ENCODE data around the gene FOXS1. TPM values are rescaled to one million over a fixed set of nuclear protein-coding genes. Genes with fewer than 3 reads are reported as not detected.
"Not testable (repeated sequence)": the region's sequence is repeated elsewhere in the genome, so short reads cannot be mapped to it uniquely, and the experiment has no call there.

Gene FOXS1
- total and polyA plus RNA-seq, 10 of the 15 experiments (the other 5 are each of a cell fraction or from before 2014, with no cell fraction given) = not detected

GRCh38 chr20:31814142-31814541 is 31.3 kb downstream of the FOXS1 start:
- H3K27ac ChIP-seq (ENCODE audit: control insufficient read depth, insufficient read depth); H3K4me3 ChIP-seq; H3K36me3 ChIP-seq (ENCODE audit: control insufficient read depth in 2 of 2, insufficient read depth in 2 of 2, low read length in 1 of 2); H3K4me2 ChIP-seq (ENCODE audit: control insufficient read depth, insufficient read depth); H3K79me2 ChIP-seq (ENCODE audit: control insufficient read depth, insufficient read depth, low read length); H3K4me1 ChIP-seq (ENCODE audit: control insufficient read depth, insufficient read depth, low read length); H2AFZ ChIP-seq (ENCODE audit: control insufficient read depth, low read depth, low read length); DNase-seq (ENCODE audit: low read depth, low spot score); H3K9me3 ChIP-seq (replicated peaks; ENCODE audit: control insufficient read depth, insufficient read depth, low read length); H3K27me3 ChIP-seq (replicated peaks in 1 of 2; ENCODE audit: control insufficient read depth in 2 of 2, insufficient read depth in 2 of 2, low read length in 1 of 2); FAIRE-seq; H4K20me1 ChIP-seq (ENCODE audit: control insufficient read depth, insufficient read depth); BruUV-seq (replicated peaks); in situ Hi-C loops (cut with MboI); intact Hi-C loops (cut with micrococcal nuclease; ENCODE audit: unreplicated experiment); POLR2A ChIA-PET; ATAC-seq; H3K9ac ChIP-seq (ENCODE audit: control insufficient read depth, insufficient read depth, low read length): not testable (repeated sequence)
- SMC1A ChIA-PET (ENCODE audit: uncharacterized antibody, unreplicated experiment) = interaction anchor here (1.1 kb wide), 1 partner anchor 181 kb away, joined by 3 read pairs; no protein-coding TSS in a partner anchor
- CTCF ChIA-PET = interaction anchor here (1.1 to 1.8 kb wide), 3 partner anchors 9 to 201 kb away, joined by 4 to 6 read pairs (median 5); no protein-coding TSS in a partner anchor
- WGBS (ENCODE audit: insufficient coverage, insufficient replicate concordance, low lambda C conversion rate, missing lambda C conversion rate) = 76% methylated on average over 7 of the region's 7 CpGs
- RAD21 ChIA-PET (ENCODE audit: unreplicated experiment) = interaction anchor here (0.7 kb wide), 1 partner anchor 9 kb away, joined by 3 read pairs; no protein-coding TSS in a partner anchor

- SMC1A ChIA-PET (ENCODE audit: uncharacterized antibody, unreplicated experiment) = interaction anchor here (1.1 kb wide), 1 partner anchor 180 kb away, joined by 3 read pairs; no protein-coding TSS in a partner anchor
- RAD21 ChIA-PET (ENCODE audit: unreplicated experiment) = interaction anchor here (0.7 kb wide), 1 partner anchor 10 kb away, joined by 3 read pairs; no protein-coding TSS in a partner anchor
- no peak overlapping the region for H2AFZ ChIP-seq (ENCODE audit: control insufficient read depth, low read depth, low read length)
- H3K27me3 ChIP-seq (replicated peaks in 1 of 2; ENCODE audit: control insufficient read depth in 2 of 2, insufficient read depth in 2 of 2, low read length in 1 of 2) = no peaks in the 10 kb centered on the region
- H3K79me2 ChIP-seq (ENCODE audit: control insufficient read depth, insufficient read depth, low read length) = no peaks in the 10 kb centered on the region
- no peaks in the 10 kb centered on the region; the same call in 1 of the 2 replicates for H3K4me1 ChIP-seq (ENCODE audit: control insufficient read depth, insufficient read depth, low read length)
- no peak for FAIRE-seq
- H3K9ac ChIP-seq (ENCODE audit: control insufficient read depth, insufficient read depth, low read length) = no peak overlapping the region
- H3K9me3 ChIP-seq (replicated peaks; ENCODE audit: control insufficient read depth, insufficient read depth, low read length) = no peaks in the 10 kb centered on the region
- CTCF ChIA-PET = interaction anchor here (1.1 to 1.8 kb wide), 3 partner anchors 10 to 201 kb away, joined by 4 to 6 read pairs (median 5); no protein-coding TSS in a partner anchor
- POLR2A ChIA-PET = no interaction called here
- no peak overlapping the region for H3K4me3 ChIP-seq
- H4K20me1 ChIP-seq (ENCODE audit: control insufficient read depth, insufficient read depth) = no peaks in the 10 kb centered on the region
- DNase-seq (ENCODE audit: low read depth, low spot score) = no peak
- no peak overlapping the region for H3K27ac ChIP-seq (ENCODE audit: control insufficient read depth, insufficient read depth)
- H3K4me2 ChIP-seq (ENCODE audit: control insufficient read depth, insufficient read depth) = no peak overlapping the region
- intact Hi-C loops (cut with micrococcal nuclease; ENCODE audit: unreplicated experiment) (no loop called here), in situ Hi-C loops (cut with MboI) (no loop called here)
- BruUV-seq (replicated peaks) = no TSS peak
- ATAC-seq = no peak
- H3K36me3 ChIP-seq (ENCODE audit: control insufficient read depth in 2 of 2, insufficient read depth in 2 of 2, low read length in 1 of 2) = no peaks in the 10 kb centered on the region
- no peak for TF ChIP-seq SPI1 (IDR thresholded peaks at IDR 0.05; ENCODE audit: borderline replicate concordance, insufficient read depth, low read depth, low read length)
- TF ChIP-seq NFXL1 (IDR thresholded peaks at IDR 0.05; ENCODE audit: borderline replicate concordance) = no peak
- no peak for TF ChIP-seq EZH2 (IDR thresholded peaks at IDR 0.05; ENCODE audit: borderline replicate concordance, control insufficient read depth, low read depth, low read length)
- no peak for TF ChIP-seq SREBF2 (IDR thresholded peaks at IDR 0.05; ENCODE audit: low read length)
- no peak for TF ChIP-seq WRNIP1 (IDR thresholded peaks at IDR 0.05; ENCODE audit: borderline replicate concordance, low read depth, low read length)
- no peak for TF ChIP-seq TCF7 (IDR thresholded peaks at IDR 0.05; ENCODE audit: borderline replicate concordance)
- TF ChIP-seq TARDBP (IDR thresholded peaks at IDR 0.05; ENCODE audit: borderline replicate concordance) = no peak
- TF ChIP-seq NR2F1 (conservative IDR thresholded peaks at IDR 0.05) = no peak
- TF ChIP-seq PAX5 (IDR thresholded peaks at IDR 0.05; ENCODE audit: borderline replicate concordance, low read depth, low read length) = no peak
- TF ChIP-seq ATF3 (IDR thresholded peaks at IDR 0.05; ENCODE audit: borderline replicate concordance, extremely low read depth, low read depth, low read length) = no peak
- TF ChIP-seq NFYB (IDR thresholded peaks at IDR 0.05; ENCODE audit: insufficient read depth, low read depth, low read length) = no peak
- TF ChIP-seq ZNF592 (IDR thresholded peaks at IDR 0.05) = no peak
- TF ChIP-seq TBL1XR1 (IDR thresholded peaks at IDR 0.05; ENCODE audit: low read depth, low read length) = no peak
- TF ChIP-seq LARP7 (IDR thresholded peaks at IDR 0.05) = no peak
Observed at GRCh38 chr20:31813611-31814010, 31.8 kb downstream of the FOXS1 start.

All from GM12878 (cell line).